ENCODE measurements around the gene SEMA3E.

Gene SEMA3E

GRCh38 chr7:83677180-83677866, 28.4 kb upstream of the SEMA3E start:
- no peak overlapping the region for H3K4me3 ChIP-seq (ENCODE audit: low read depth, low read length)
- POLR2A ChIA-PET = no interaction called here
- 0 out of 2 replicates have a peak overlapping the region, but pooled peaks have one; percentile 34 for H3K27ac ChIP-seq (ENCODE audit: extremely low read depth, low read depth, low read length)
- CTCF ChIA-PET = no interaction called here
- H3K9me3 ChIP-seq (ENCODE audit: control insufficient read depth, insufficient read depth, low read depth, low read length) = no peaks in the 10 kb centered on the region
- peaks cover 12% of the 10 kb centered on the region for H3K4me1 ChIP-seq (ENCODE audit: control insufficient read depth, insufficient read depth, low read length)
- H3K36me3 ChIP-seq (ENCODE audit: control insufficient read depth in 2 of 2, insufficient read depth in 1 of 2, low read length in 2 of 2) = no peaks in the 10 kb centered on the region
- TF ChIP-seq ZNF335 (tag by site-specific recombination; conservative IDR thresholded peaks at IDR 0.05) (no peak), ZEB2 (tag by site-specific recombination; IDR thresholded peaks at IDR 0.05) (peak; percentile 89), ZBTB44 (tag by site-specific recombination; IDR thresholded peaks at IDR 0.05) (no peak), ZNF146 (tag by site-specific recombination; IDR thresholded peaks at IDR 0.05) (0 out of 2 replicates have a peak, but pooled peaks have one; percentile 5), ZNF174 (tag by site-specific recombination; IDR thresholded peaks at IDR 0.05) (no peak), HOXD13 (CRISPR knock-in tag; IDR thresholded peaks at IDR 0.05; ENCODE audit: borderline replicate concordance) (no peak), ZNF624 (tag by site-specific recombination; IDR thresholded peaks at IDR 0.05) (no peak), ZNF704 (tag by site-specific recombination; IDR thresholded peaks at IDR 0.05) (no peak), ZNF530 (tag by site-specific recombination; IDR thresholded peaks at IDR 0.05; ENCODE audit: low read depth) (no peak), ZNF488 (tag by site-specific recombination; IDR thresholded peaks at IDR 0.05) (no peak), ZNF398 (tag by site-specific recombination; IDR thresholded peaks at IDR 0.05) (0 out of 2 replicates have a peak, but pooled peaks have one; percentile 42), KLF7 (tag by site-specific recombination; IDR thresholded peaks at IDR 0.05; ENCODE audit: borderline replicate concordance) (peak; percentile 79), ZNF791 (tag by site-specific recombination; IDR thresholded peaks at IDR 0.05) (no peak), ZNF394 (tag by site-specific recombination; IDR thresholded peaks at IDR 0.05; ENCODE audit: borderline replicate concordance) (peak; percentile 71; the same call in 1 of the 2 replicates), REST (tag by site-specific recombination; IDR thresholded peaks at IDR 0.05) (peak; percentile 47; the same call in 1 of the 2 replicates), SALL2 (tag by site-specific recombination; IDR thresholded peaks at IDR 0.05; ENCODE audit: borderline replicate concordance) (no peak), PATZ1 (tag by site-specific recombination; IDR thresholded peaks at IDR 0.05) (0 out of 2 replicates have a peak, but pooled peaks have one; percentile 26), ZNF114 (tag by site-specific recombination; IDR thresholded peaks at IDR 0.05) (no peak), ZNF19 (tag by site-specific recombination; IDR thresholded peaks at IDR 0.05; ENCODE audit: low read depth) (no peak), MEIS1 (CRISPR knock-in tag; IDR thresholded peaks at IDR 0.05; ENCODE audit: borderline replicate concordance) (peak; percentile 22; the same call in 1 of the 2 replicates), GFI1B (tag by site-specific recombination; IDR thresholded peaks at IDR 0.05) (peak; percentile 28; the same call in 1 of the 2 replicates), ZNF792 (tag by site-specific recombination; IDR thresholded peaks at IDR 0.05) (no peak), ZNF292 (tag by site-specific recombination; IDR thresholded peaks at IDR 0.05; ENCODE audit: borderline replicate concordance, low read depth) (no peak), ZNF155 (tag by site-specific recombination; IDR thresholded peaks at IDR 0.05) (no peak), ZNF416 (tag by site-specific recombination; IDR thresholded peaks at IDR 0.05) (no peak), ZNF132 (tag by site-specific recombination; IDR thresholded peaks at IDR 0.05; ENCODE audit: borderline replicate concordance) (no peak), GLIS1 (tag by site-specific recombination; IDR thresholded peaks at IDR 0.05) (peak; percentile 56)
